Spinal cord (tissue), 10 donors: ENCODE measurements around the gene ARHGEF12. TPM values are rescaled to one million over a fixed set of nuclear protein-coding genes. Genes with fewer than 3 reads are reported as not detected.
A peak's percentile ranks its signal among the peaks of the same experiment; 100 is the strongest.

Source experiments
- DNase-seq, 6 donors: peaks; one replicate each; pipeline versions ENCODE4 v3.0.0 to v3.0.0-alpha.2; 2013 to 2015; ENCODE audit warnings: low spot score in 6 of 6, low read depth in 4 of 6
- H3K27ac ChIP-seq: one replicate; pipeline ENCODE4 v1.5.1; 2013; ENCODE audit warnings: low read depth, low read length, control low read depth
- H3K27me3 ChIP-seq: one replicate; pipeline ENCODE4 v1.6.1; 2013; ENCODE audit warnings: low read length; ENCODE audit not compliant: control insufficient read depth, insufficient read depth
- H3K36me3 ChIP-seq: one replicate; pipeline ENCODE4 v1.6.1; 2013; ENCODE audit warnings: low read length; ENCODE audit not compliant: control insufficient read depth, insufficient read depth
- H3K4me1 ChIP-seq: one replicate; pipeline ENCODE4 v1.6.1; 2013; ENCODE audit warnings: low read length; ENCODE audit not compliant: control insufficient read depth, insufficient read depth
- H3K4me3 ChIP-seq: one replicate; pipeline ENCODE4 v1.5.1; 2013; ENCODE audit warnings: low read depth, low read length, control low read depth
- H3K9me3 ChIP-seq: one replicate; pipeline ENCODE4 v1.6.1; 2013; ENCODE audit warnings: low read length; ENCODE audit not compliant: control insufficient read depth, insufficient read depth
- WGBS: methylation state at CpG from one replicate; pipeline ENCODE4 v1.1.5; 2013; ENCODE audit warnings: missing lambda C conversion rate; ENCODE audit not compliant: insufficient coverage; 5-methylcytosine and 5-hydroxymethylcytosine counted together
- polyA plus RNA-seq, 2 donors: library from polyadenylated mRNA; unstranded; fragments of 120-200 nt; gene quantifications; one replicate each; pipeline ENCODE4 v1.2.1, GENCODE V29; 2013; ENCODE audit not compliant: insufficient read length in 2 of 2
- total RNA-seq, 2 donors: library from RNA; depleted of rRNA in 1 of 2; stranded (reverse); fragments of 120-200 nt in 1 of 2; fragments of >200 nt in 1 of 2; gene quantifications; one replicate each; pipeline versions ENCODE4 v1.2.3 to v1.2.4, GENCODE V29; 2013 to 2014
- donor health status: healthy.

Gene ARHGEF12
- total and polyA plus RNA-seq, 4 donors, result 67.9 to 179 (median 101) TPM

DNA sequence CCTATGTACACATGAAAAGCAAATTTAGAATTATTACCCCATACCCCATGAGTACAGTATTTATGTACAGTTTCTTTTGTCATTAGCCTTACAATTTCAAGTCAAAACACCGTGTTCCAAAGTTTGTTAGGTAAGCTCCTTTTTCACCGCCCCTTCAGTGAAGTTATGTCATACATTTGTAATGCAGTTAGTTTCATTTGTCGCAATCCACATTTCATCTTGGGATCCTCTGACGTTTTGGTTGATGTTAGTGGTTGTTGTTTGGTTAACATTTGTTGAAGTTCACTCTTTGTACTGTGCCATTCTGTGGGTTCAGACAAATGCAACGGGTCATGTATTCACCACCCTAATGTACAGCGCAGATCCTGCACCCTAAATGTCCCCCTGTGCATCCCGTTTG lies 45.2 kb downstream of the ARHGEF12 start:
- Histone ChIP-seq H3K9me3 (peaks cover 2% of the 10 kb centered on the region), H3K27me3 (no peaks in the 10 kb centered on the region), H3K27ac (no peak overlapping the region), H3K4me1 (no peaks in the 10 kb centered on the region), H3K36me3 (no peaks in the 10 kb centered on the region), H3K4me3 (no peak overlapping the region)
- DNase-seq, result no peak
- WGBS, result 100% methylated on average over 2 of the region's 7 CpGs

DNA sequence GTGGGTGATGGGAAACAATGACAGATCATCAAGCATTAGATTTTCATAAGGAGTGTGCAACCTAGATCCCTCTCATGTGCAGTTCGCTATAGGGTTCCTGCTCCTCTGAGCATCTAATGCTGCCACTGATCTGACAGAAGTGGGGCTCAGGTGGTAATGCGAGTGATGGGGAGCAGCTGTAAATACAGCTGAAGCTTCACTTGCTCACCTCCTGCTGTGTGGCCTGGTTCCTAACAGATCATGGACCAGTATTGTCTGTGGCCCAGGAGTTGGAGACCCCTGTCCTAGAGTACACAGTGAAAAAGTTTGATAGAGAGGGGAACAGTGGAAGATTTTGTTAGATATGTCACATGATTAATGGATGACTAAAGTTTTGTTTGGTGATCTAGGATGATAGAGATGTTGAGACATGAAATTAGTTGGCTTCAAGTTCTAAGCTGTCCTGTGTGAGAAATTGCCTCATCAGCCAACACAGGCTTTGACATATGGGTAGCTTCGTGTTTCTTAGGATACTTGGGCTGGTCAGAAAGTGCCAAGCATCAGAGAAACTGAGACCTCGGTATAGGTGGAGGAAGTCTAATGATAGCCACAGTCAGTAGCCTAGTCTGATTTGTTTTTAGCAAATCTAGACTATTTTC lies 47.4 kb downstream of the ARHGEF12 start:
- no peaks in the 10 kb centered on the region for H3K9me3 ChIP-seq
- no peak for DNase-seq
- no peak overlapping the region for H3K27ac ChIP-seq
- H3K36me3 ChIP-seq, result no peaks in the 10 kb centered on the region
- no peak overlapping the region for H3K4me3 ChIP-seq
- H3K4me1 ChIP-seq, result no peaks in the 10 kb centered on the region
- WGBS, result 93% methylated on average over 3 of the region's 4 CpGs
- no peaks in the 10 kb centered on the region for H3K27me3 ChIP-seq

DNA sequence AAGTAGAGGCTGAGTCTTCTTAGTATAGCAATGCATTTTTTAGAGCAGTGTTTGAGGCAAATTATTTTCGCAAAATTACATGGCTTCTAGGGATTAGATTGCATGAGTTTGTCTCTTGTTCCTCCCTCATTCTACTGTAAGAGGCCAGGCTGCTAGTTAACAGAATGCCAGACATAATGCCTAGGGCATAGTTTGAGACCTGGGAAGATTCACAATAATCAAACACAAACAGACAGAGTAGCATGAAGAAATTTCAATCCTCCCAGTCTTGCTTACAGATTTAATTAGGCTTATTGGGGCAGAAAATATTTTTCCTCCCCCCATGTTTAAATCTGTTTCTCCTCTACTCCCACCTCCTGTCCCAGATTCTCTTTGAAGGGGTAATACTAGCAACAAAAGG lies 48.3 kb downstream of the ARHGEF12 start:
- WGBS, result 80% methylated on average over 1 of the region's 1 CpG
- no peak overlapping the region for H3K27ac ChIP-seq
- H3K27me3 ChIP-seq, result no peaks in the 10 kb centered on the region
- no peaks in the 10 kb centered on the region for H3K36me3 ChIP-seq
- no peak overlapping the region for H3K4me3 ChIP-seq
- H3K4me1 ChIP-seq, result no peaks in the 10 kb centered on the region
- H3K9me3 ChIP-seq, result no peaks in the 10 kb centered on the region
- DNase-seq, result peak in 1 of 6 donors; percentile 45

GRCh38 chr11:120385110-120385509 lies 48.9 kb downstream of the ARHGEF12 start:
- Histone ChIP-seq H3K9me3 (no peaks in the 10 kb centered on the region), H3K27me3 (no peaks in the 10 kb centered on the region), H3K4me3 (peak overlapping the region; percentile 40), H3K36me3 (no peaks in the 10 kb centered on the region), H3K4me1 (no peaks in the 10 kb centered on the region), H3K27ac (no peak overlapping the region)
- no CpG with 5 or more reads among the region's 5 CpGs for WGBS
- DNase-seq, result peak in 4 of 6 donors; percentile 40 to 96 (median 66)

GRCh38 chr11:120385655-120386054 lies 49.4 kb downstream of the ARHGEF12 start:
- WGBS, result no CpG with 5 or more reads among the region's 2 CpGs
- H3K27ac ChIP-seq, result no peak overlapping the region
- H3K9me3 ChIP-seq, result no peaks in the 10 kb centered on the region
- peak in 2 of 6 donors; percentile 45 to 86 for DNase-seq
- no peaks in the 10 kb centered on the region for H3K4me1 ChIP-seq
- H3K36me3 ChIP-seq, result no peaks in the 10 kb centered on the region
- no peaks in the 10 kb centered on the region for H3K27me3 ChIP-seq
- H3K4me3 ChIP-seq, result peak overlapping the region; percentile 40

GRCh38 chr11:120386318-120386717 lies 50.1 kb downstream of the ARHGEF12 start:
- Histone ChIP-seq H3K27me3 (no peaks in the 10 kb centered on the region), H3K9me3 (no peaks in the 10 kb centered on the region), H3K27ac (peak overlapping the region; percentile 19), H3K36me3 (no peaks in the 10 kb centered on the region), H3K4me3 (peak overlapping the region; percentile 40), H3K4me1 (no peaks in the 10 kb centered on the region)
- DNase-seq, result peak in 1 of 6 donors; percentile 38
- WGBS, result no CpG with 5 or more reads among the region's 1 CpG

- H3K4me3 ChIP-seq, result peak overlapping the region; percentile 22
- no peak overlapping the region for H3K27ac ChIP-seq
- no peaks in the 10 kb centered on the region for H3K36me3 ChIP-seq
- no peaks in the 10 kb centered on the region for H3K4me1 ChIP-seq
- DNase-seq, result peak in 2 of 6 donors; percentile 3 to 27
- no CpG with 5 or more reads among the region's 2 CpGs for WGBS
- no peaks in the 10 kb centered on the region for H3K9me3 ChIP-seq
- H3K27me3 ChIP-seq, result no peaks in the 10 kb centered on the region
Observed at GRCh38 chr11:120386774-120387371, 50.7 kb downstream of the ARHGEF12 start.

DNA sequence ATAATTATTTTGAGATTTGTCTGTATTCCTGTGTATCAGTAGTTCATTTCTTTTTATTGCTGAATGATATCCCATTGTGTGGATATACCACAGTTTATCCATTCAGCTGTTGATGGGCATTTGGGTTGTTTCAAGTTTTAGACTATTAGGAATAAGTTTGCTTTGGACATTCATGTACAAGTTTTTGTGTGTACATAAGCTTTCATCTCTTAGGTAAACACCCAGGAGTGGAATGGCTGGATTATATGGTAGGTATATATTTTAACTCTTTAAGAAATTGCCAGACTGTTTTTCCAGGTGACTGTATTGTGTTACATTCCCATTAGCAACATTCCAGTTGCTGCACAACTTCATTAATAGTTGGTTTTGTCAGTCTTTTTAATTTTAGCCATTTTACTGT lies 52.0 kb downstream of the ARHGEF12 start:
- no peaks in the 10 kb centered on the region for H3K4me1 ChIP-seq
- H3K9me3 ChIP-seq, result no peaks in the 10 kb centered on the region
- DNase-seq, result no peak
- no peak overlapping the region for H3K27ac ChIP-seq
- H3K36me3 ChIP-seq, result no peaks in the 10 kb centered on the region
- H3K4me3 ChIP-seq, result no peak overlapping the region
- no peaks in the 10 kb centered on the region for H3K27me3 ChIP-seq

GRCh38 chr11:120389693-120390584 lies 53.7 kb downstream of the ARHGEF12 start:
- no peaks in the 10 kb centered on the region for H3K36me3 ChIP-seq
- no peaks in the 10 kb centered on the region for H3K27me3 ChIP-seq
- no peak for DNase-seq
- no peaks in the 10 kb centered on the region for H3K9me3 ChIP-seq
- no peak overlapping the region for H3K4me3 ChIP-seq
- WGBS, result no CpG with 5 or more reads among the region's 5 CpGs
- H3K27ac ChIP-seq, result no peak overlapping the region
- H3K4me1 ChIP-seq, result no peaks in the 10 kb centered on the region
